ENCODE data around the gene TMEM273. TPM values are rescaled to one million over a fixed set of nuclear protein-coding genes. Genes with fewer than 3 reads are reported as not detected.

The TMEM273 gene
- total RNA-seq, 1 donor from 2014 or later: not detected

DNA sequence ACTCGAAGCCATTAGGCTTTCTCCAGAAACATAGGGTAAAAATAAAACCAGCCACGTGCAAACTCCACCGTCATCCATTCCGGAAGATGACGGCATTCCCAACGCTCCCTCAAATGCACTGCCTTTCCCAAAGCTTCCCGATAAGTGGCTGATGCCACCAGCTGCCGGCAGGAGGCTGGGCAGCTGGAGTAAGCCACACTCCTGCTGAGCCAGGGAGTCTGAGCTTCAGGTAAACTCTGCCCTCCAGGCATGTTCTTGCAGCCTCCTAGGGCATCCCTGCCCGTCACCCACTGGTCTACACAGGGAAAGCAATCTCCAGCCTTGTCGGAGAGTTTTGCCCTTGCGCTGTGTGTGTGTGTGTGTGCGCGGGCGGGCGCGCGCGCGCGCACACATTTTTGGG lies 40.5 kb upstream of the TMEM273 start:
- TF ChIP-seq, protein P1, sequence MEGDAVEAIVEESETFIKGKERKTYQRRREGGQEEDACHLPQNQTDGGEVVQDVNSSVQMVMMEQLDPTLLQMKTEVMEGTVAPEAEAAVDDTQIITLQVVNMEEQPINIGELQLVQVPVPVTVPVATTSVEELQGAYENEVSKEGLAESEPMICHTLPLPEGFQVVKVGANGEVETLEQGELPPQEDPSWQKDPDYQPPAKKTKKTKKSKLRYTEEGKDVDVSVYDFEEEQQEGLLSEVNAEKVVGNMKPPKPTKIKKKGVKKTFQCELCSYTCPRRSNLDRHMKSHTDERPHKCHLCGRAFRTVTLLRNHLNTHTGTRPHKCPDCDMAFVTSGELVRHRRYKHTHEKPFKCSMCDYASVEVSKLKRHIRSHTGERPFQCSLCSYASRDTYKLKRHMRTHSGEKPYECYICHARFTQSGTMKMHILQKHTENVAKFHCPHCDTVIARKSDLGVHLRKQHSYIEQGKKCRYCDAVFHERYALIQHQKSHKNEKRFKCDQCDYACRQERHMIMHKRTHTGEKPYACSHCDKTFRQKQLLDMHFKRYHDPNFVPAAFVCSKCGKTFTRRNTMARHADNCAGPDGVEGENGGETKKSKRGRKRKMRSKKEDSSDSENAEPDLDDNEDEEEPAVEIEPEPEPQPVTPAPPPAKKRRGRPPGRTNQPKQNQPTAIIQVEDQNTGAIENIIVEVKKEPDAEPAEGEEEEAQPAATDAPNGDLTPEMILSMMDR (IDR thresholded peaks at IDR 0.05; ENCODE audit: insufficient read depth, low read length, severe bottlenecking): no peak
- Histone ChIP-seq H3K4me3 (ENCODE audit: low read depth, low read length) (no peak overlapping the region), H3K27me3 (ENCODE audit: control insufficient read depth, insufficient read depth, low read length) (no peaks in the 10 kb centered on the region), H3K36me3 (ENCODE audit: control insufficient read depth, insufficient read depth, low read length) (no peaks in the 10 kb centered on the region)
- DNase-seq (ENCODE audit: low read depth) (no peak), FAIRE-seq (no peak)

DNA sequence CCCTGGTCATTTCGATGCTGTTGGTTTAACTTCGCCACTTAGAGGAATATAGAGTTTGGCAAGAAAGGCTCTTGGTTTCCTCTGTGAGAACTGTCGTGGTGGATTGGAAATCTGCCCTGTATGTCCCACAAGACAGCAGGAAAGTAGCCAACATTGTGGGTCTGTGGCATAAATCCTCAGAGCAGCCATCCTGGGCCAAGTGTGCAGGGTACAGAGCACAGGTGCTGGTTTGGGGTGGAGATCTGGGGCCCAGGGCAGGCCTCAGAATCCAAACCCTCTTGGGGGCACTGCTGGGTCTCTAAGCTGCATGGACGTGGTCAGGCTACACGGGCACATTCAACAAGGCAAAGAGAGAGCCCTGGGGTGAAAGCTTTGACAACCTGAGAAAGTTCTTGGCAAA lies 39.2 kb upstream of the TMEM273 start:
- TF ChIP-seq, protein P1 (IDR thresholded peaks at IDR 0.05; ENCODE audit: insufficient read depth, low read length, severe bottlenecking): no peak
- FAIRE-seq (no peak), DNase-seq (ENCODE audit: low read depth) (no peak)

DNA sequence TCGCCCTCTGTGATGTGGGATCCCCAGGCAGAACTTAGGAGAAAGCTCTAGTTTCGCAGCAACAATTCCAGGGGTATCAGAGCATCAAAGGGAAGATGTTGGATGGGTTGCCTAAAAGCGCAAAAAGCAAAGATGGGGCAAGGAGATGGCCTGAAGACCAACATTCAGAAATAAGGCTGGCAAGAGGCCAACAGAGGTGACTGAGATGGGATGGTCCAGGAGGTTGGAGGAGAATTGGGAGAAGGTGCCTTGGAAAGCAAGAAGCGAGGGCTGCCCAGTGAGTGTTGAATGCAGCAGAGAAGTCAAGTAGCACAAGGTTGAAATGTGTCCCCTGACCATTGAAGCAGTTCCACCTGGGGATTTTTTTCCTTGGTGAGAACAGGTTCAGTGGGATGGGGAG lies 38.4 kb upstream of the TMEM273 start:
- DNase-seq (ENCODE audit: low read depth): no peak
- TF ChIP-seq, protein P1 (IDR thresholded peaks at IDR 0.05; ENCODE audit: insufficient read depth, low read length, severe bottlenecking): no peak
- FAIRE-seq: no peak
- no peaks in the 10 kb centered on the region for H3K27me3 ChIP-seq (ENCODE audit: control insufficient read depth, insufficient read depth, low read length)
- no peaks in the 10 kb centered on the region for H3K36me3 ChIP-seq (ENCODE audit: control insufficient read depth, insufficient read depth, low read length)
- no peak overlapping the region for H3K4me3 ChIP-seq (ENCODE audit: low read depth, low read length)

More for the DNA sequence above, 39.2 kb upstream of the TMEM273 start:
- no peaks in the 10 kb centered on the region for H3K27me3 ChIP-seq (ENCODE audit: control insufficient read depth, insufficient read depth, low read length)
- no peak overlapping the region for H3K4me3 ChIP-seq (ENCODE audit: low read depth, low read length)
- H3K36me3 ChIP-seq (ENCODE audit: control insufficient read depth, insufficient read depth, low read length): no peaks in the 10 kb centered on the region

DNA sequence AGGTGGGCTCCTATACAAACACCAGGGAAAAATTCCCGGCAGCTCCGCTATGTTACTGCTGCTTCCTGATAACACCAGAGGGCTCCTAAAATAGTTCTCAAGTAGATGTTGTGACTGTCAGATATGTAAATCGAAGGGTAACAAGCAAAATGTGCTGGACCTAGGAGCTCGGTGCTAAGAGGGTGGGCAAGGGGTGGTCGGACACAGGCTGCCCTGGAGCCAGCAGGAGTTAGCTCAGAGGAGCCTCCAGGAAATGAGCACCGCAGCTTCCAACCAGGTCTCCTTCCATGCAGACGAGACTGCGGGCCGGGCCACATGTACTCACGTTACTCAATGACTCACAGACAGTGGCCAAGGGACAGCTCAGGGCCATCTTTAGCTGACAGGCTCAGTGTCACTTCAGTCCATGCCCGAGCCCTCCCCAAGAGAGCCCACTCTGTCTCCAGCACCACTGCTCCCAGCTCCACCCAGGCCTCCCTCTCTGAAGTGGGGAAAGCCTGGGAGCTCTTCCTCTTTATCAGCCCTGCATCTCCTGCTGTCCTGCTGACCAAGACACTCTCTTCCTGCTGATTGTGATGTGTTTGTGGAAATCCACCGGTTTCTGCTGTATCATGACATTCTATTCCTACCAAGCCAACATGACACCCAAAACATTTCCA lies 37.2 kb upstream of the TMEM273 start:
- DNase-seq (ENCODE audit: low read depth) (no peak), FAIRE-seq (no peak)
- Histone ChIP-seq H3K4me3 (ENCODE audit: low read depth, low read length) (no peak overlapping the region), H3K27me3 (ENCODE audit: control insufficient read depth, insufficient read depth, low read length) (no peaks in the 10 kb centered on the region), H3K36me3 (ENCODE audit: control insufficient read depth, insufficient read depth, low read length) (no peaks in the 10 kb centered on the region)
- TF ChIP-seq, protein P1 (IDR thresholded peaks at IDR 0.05; ENCODE audit: insufficient read depth, low read length, severe bottlenecking): no peak

DNA sequence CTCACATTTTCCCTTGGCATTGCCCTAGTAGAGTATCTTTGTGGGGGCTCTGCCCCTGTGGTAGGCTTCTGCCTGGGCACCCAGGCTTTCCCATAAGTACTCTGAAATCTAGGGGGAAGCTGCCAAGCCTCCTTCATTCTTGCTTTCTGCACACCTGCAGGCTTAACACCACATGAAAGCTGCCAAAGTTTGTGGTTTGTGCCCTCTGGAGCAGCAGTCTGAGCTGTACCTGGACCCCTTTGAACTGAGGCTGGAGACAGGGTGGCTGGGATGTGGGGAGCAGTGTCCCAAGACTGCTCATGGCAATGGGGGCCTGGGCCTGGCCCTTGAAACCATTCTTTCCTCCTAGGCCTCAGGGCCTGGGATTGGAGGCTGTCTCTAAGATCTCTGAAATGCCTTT lies 35.0 kb upstream of the TMEM273 start:
- H3K27me3 ChIP-seq (ENCODE audit: control insufficient read depth, insufficient read depth, low read length): no peaks in the 10 kb centered on the region
- FAIRE-seq (no peak), DNase-seq (ENCODE audit: low read depth) (no peak)
- no peaks in the 10 kb centered on the region for H3K36me3 ChIP-seq (ENCODE audit: control insufficient read depth, insufficient read depth, low read length)
- no peak overlapping the region for H3K4me3 ChIP-seq (ENCODE audit: low read depth, low read length)
- TF ChIP-seq, protein P1 (IDR thresholded peaks at IDR 0.05; ENCODE audit: insufficient read depth, low read length, severe bottlenecking): no peak

DNA sequence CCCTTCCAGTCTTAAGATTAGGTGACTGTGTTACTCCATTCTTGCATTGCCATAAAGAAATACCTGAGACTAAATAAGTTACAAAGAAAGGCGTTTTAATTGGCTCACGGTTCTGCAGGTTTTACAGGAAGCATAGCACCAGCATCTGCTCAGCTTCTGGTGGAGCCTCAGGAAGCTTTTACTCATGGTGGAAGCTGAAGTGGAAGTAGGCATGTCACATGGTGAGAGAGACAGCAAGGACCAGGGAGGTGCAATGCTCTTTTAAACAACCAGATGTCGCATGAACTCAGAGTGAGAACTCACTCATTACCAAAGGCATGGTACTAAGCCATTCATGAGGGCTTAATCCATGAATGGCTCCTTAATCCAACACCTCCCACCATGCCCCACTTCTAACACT lies 34.0 kb upstream of the TMEM273 start:
- FAIRE-seq (no peak), DNase-seq (ENCODE audit: low read depth) (no peak)
- TF ChIP-seq, protein P1 (IDR thresholded peaks at IDR 0.05; ENCODE audit: insufficient read depth, low read length, severe bottlenecking): no peak
- H3K36me3 ChIP-seq (ENCODE audit: control insufficient read depth, insufficient read depth, low read length): no peaks in the 10 kb centered on the region
- no peak overlapping the region for H3K4me3 ChIP-seq (ENCODE audit: low read depth, low read length)
- H3K27me3 ChIP-seq (ENCODE audit: control insufficient read depth, insufficient read depth, low read length): no peaks in the 10 kb centered on the region

Measured in bronchial epithelial cell (primary cell).